SJCRH30 (cell line): ENCODE measurements around the gene LRRC17. TPM values are rescaled to one million over a fixed set of nuclear protein-coding genes. Genes with fewer than 3 reads are reported as not detected.

Experiments
- DNase-seq, 2 experiments: peaks; one replicate each; pipeline ENCODE4 v3.0.0-alpha.2; 2015 to 2020
- H3K27ac ChIP-seq: fragments of 250-450 bp; sonication (Bioruptor Pico); 2 replicates; pipeline ENCODE4 v1.5.1; 2020; ENCODE audit warnings: mild to moderate bottlenecking, moderate library complexity
- H3K27me3 ChIP-seq: fragments of 250-450 bp; sonication (Bioruptor Pico); 2 replicates; pipeline ENCODE4 v1.5.1; 2020; ENCODE audit warnings: mild to moderate bottlenecking, moderate library complexity
- H3K36me3 ChIP-seq: fragments of 250-450 bp; sonication (Bioruptor Pico); 2 replicates; pipeline ENCODE4 v1.5.1; 2020; ENCODE audit warnings: mild to moderate bottlenecking, moderate library complexity
- H3K4me1 ChIP-seq: fragments of 250-450 bp; sonication (Bioruptor Pico); 2 replicates; pipeline ENCODE4 v1.5.1; 2020; ENCODE audit warnings: mild to moderate bottlenecking, moderate library complexity
- H3K4me3 ChIP-seq: fragments of 250-450 bp; sonication (Bioruptor Pico); 2 replicates; pipeline ENCODE4 v1.5.1; 2020; ENCODE audit warnings: mild to moderate bottlenecking, moderate library complexity
- H3K9me3 ChIP-seq: fragments of 250-450 bp; sonication (Bioruptor Pico); replicated peaks from 2 replicates; pipeline ENCODE4 v1.5.1; 2020; ENCODE audit warnings: mild to moderate bottlenecking, moderate library complexity
- total RNA-seq: library from RNA; depleted of rRNA; stranded (reverse); fragments of >200 nt; shearing (Covaris generic); gene quantifications from 2 replicates; pipeline ENCODE4 v1.2.3, GENCODE V29; 2014

The LRRC17 gene
- total RNA-seq, 1 experiment from 2014 or later: 67.1 TPM

GRCh38 chr7:102979670-102980069 lies 66.9 kb downstream of the LRRC17 start:
- H3K4me1 ChIP-seq: no peaks in the 10 kb centered on the region
- H3K4me3 ChIP-seq: no peak overlapping the region
- no peak overlapping the region for H3K27ac ChIP-seq
- H3K9me3 ChIP-seq: peaks cover 6% of the 10 kb centered on the region; the same call in 1 of the 2 replicates
- H3K27me3 ChIP-seq: no peaks in the 10 kb centered on the region
- no peaks in the 10 kb centered on the region for H3K36me3 ChIP-seq
- no peak for DNase-seq

- Histone ChIP-seq H3K27me3 (no peaks in the 10 kb centered on the region), H3K36me3 (no peaks in the 10 kb centered on the region), H3K27ac (no peak overlapping the region), H3K9me3 (peaks cover 6% of the 10 kb centered on the region; the same call in 1 of the 2 replicates), H3K4me3 (no peak overlapping the region), H3K4me1 (no peaks in the 10 kb centered on the region)
- DNase-seq: no peak
These were observed 68.7 kb downstream of the LRRC17 start for GRCh38 chr7:102981451-102981850.

- Histone ChIP-seq H3K27me3 (no peaks in the 10 kb centered on the region), H3K27ac (no peak overlapping the region)
- no peak for DNase-seq
These were observed 69.4 kb downstream of the LRRC17 start for GRCh38 chr7:102982235-102982634.

GRCh38 chr7:102983602-102984001 lies 70.8 kb downstream of the LRRC17 start:
- Histone ChIP-seq H3K27me3 (no peaks in the 10 kb centered on the region), H3K36me3 (no peaks in the 10 kb centered on the region), H3K27ac (no peak overlapping the region), H3K4me1 (no peaks in the 10 kb centered on the region), H3K9me3 (no peaks in the 10 kb centered on the region), H3K4me3 (no peak overlapping the region)
- no peak for DNase-seq

More at GRCh38 chr7:102982235-102982634, 69.4 kb downstream of the LRRC17 start:
- Histone ChIP-seq H3K4me1 (no peaks in the 10 kb centered on the region), H3K36me3 (no peaks in the 10 kb centered on the region), H3K4me3 (no peak overlapping the region), H3K9me3 (peaks cover 4% of the 10 kb centered on the region; the same call in 1 of the 2 replicates)

GRCh38 chr7:102985176-102985783 lies 72.5 kb downstream of the LRRC17 start:
- no peaks in the 10 kb centered on the region for H3K27me3 ChIP-seq
- DNase-seq: no peak
- H3K36me3 ChIP-seq: no peaks in the 10 kb centered on the region
- no peak overlapping the region for H3K4me3 ChIP-seq
- H3K4me1 ChIP-seq: no peaks in the 10 kb centered on the region
- no peak overlapping the region for H3K27ac ChIP-seq
- no peaks in the 10 kb centered on the region for H3K9me3 ChIP-seq

GRCh38 chr7:102988088-102988487 lies 75.3 kb downstream of the LRRC17 start:
- Histone ChIP-seq H3K4me1 (peaks cover 3% of the 10 kb centered on the region; the same call in 1 of the 2 replicates), H3K27ac (no peak overlapping the region), H3K36me3 (no peaks in the 10 kb centered on the region), H3K27me3 (no peaks in the 10 kb centered on the region), H3K9me3 (no peaks in the 10 kb centered on the region), H3K4me3 (no peak overlapping the region)
- DNase-seq: no peak

GRCh38 chr7:102988631-102989560 lies 76.1 kb downstream of the LRRC17 start:
- H3K27me3 ChIP-seq: no peaks in the 10 kb centered on the region

GRCh38 chr7:102990642-102991041 lies 77.8 kb downstream of the LRRC17 start:
- H3K4me1 ChIP-seq: peaks cover 3% of the 10 kb centered on the region; the same call in 1 of the 2 replicates
- H3K27ac ChIP-seq: no peak overlapping the region
- H3K27me3 ChIP-seq: no peaks in the 10 kb centered on the region
- no peaks in the 10 kb centered on the region; the same call in 1 of the 2 replicates for H3K9me3 ChIP-seq
- DNase-seq: no peak
- no peak overlapping the region for H3K4me3 ChIP-seq
- no peaks in the 10 kb centered on the region for H3K36me3 ChIP-seq

More at GRCh38 chr7:102988631-102989560, 76.1 kb downstream of the LRRC17 start:
- no peak for DNase-seq
- H3K9me3 ChIP-seq: no peaks in the 10 kb centered on the region
- peaks cover 3% of the 10 kb centered on the region; the same call in 1 of the 2 replicates for H3K4me1 ChIP-seq
- H3K4me3 ChIP-seq: no peak overlapping the region
- H3K36me3 ChIP-seq: no peaks in the 10 kb centered on the region
- H3K27ac ChIP-seq: no peak overlapping the region

- H3K27ac ChIP-seq: no peak overlapping the region
- H3K4me3 ChIP-seq: no peak overlapping the region
These were observed 78.3 kb downstream of the LRRC17 start for GRCh38 chr7:102991077-102991539.

GRCh38 chr7:102991540-102992214 lies 78.9 kb downstream of the LRRC17 start:
- Histone ChIP-seq H3K4me1 (peaks cover 3% of the 10 kb centered on the region; the same call in 1 of the 2 replicates), H3K27ac (no peak overlapping the region), H3K27me3 (no peaks in the 10 kb centered on the region), H3K9me3 (no peaks in the 10 kb centered on the region; the same call in 1 of the 2 replicates), H3K4me3 (no peak overlapping the region), H3K36me3 (no peaks in the 10 kb centered on the region)
- peak in 1 of 2 experiments; percentile 19 for DNase-seq

More at GRCh38 chr7:102991077-102991539, 78.3 kb downstream of the LRRC17 start:
- Histone ChIP-seq H3K4me1 (peaks cover 3% of the 10 kb centered on the region; the same call in 1 of the 2 replicates), H3K9me3 (no peaks in the 10 kb centered on the region; the same call in 1 of the 2 replicates), H3K27me3 (no peaks in the 10 kb centered on the region), H3K36me3 (no peaks in the 10 kb centered on the region)
- no peak for DNase-seq

GRCh38 chr7:102992509-102992937 lies 79.7 kb downstream of the LRRC17 start:
- peaks cover 3% of the 10 kb centered on the region; the same call in 1 of the 2 replicates for H3K4me1 ChIP-seq
- no peaks in the 10 kb centered on the region for H3K27me3 ChIP-seq
- no peak overlapping the region for H3K27ac ChIP-seq
- no peak for DNase-seq
- no peaks in the 10 kb centered on the region for H3K36me3 ChIP-seq
- H3K9me3 ChIP-seq: no peaks in the 10 kb centered on the region; the same call in 1 of the 2 replicates
- no peak overlapping the region for H3K4me3 ChIP-seq

- Histone ChIP-seq H3K4me1 (peaks cover 3% of the 10 kb centered on the region; the same call in 1 of the 2 replicates), H3K27ac (no peak overlapping the region), H3K4me3 (no peak overlapping the region), H3K27me3 (no peaks in the 10 kb centered on the region), H3K36me3 (no peaks in the 10 kb centered on the region), H3K9me3 (no peaks in the 10 kb centered on the region; the same call in 1 of the 2 replicates)
- DNase-seq: no peak
These were observed 80.3 kb downstream of the LRRC17 start for GRCh38 chr7:102992938-102993717.

- peaks cover 3% of the 10 kb centered on the region; the same call in 1 of the 2 replicates for H3K4me1 ChIP-seq
- no peak for DNase-seq
- no peaks in the 10 kb centered on the region; the same call in 1 of the 2 replicates for H3K9me3 ChIP-seq
- H3K4me3 ChIP-seq: no peak overlapping the region
- H3K27me3 ChIP-seq: no peaks in the 10 kb centered on the region
- no peak overlapping the region for H3K27ac ChIP-seq
- H3K36me3 ChIP-seq: no peaks in the 10 kb centered on the region
These were observed 80.9 kb downstream of the LRRC17 start for GRCh38 chr7:102993718-102994029.

GRCh38 chr7:102994567-102994966 lies 81.8 kb downstream of the LRRC17 start:
- H3K27me3 ChIP-seq: no peaks in the 10 kb centered on the region
- H3K4me1 ChIP-seq: peaks cover 3% of the 10 kb centered on the region; the same call in 1 of the 2 replicates
- H3K27ac ChIP-seq: no peak overlapping the region
- peak in 1 of 2 experiments; percentile 47 for DNase-seq
- no peaks in the 10 kb centered on the region; the same call in 1 of the 2 replicates for H3K9me3 ChIP-seq
- no peaks in the 10 kb centered on the region for H3K36me3 ChIP-seq
- H3K4me3 ChIP-seq: no peak overlapping the region
